Keratinocyte (primary cell): Measurements from ENCODE around the gene WTAP. TPM values are rescaled to one million over a fixed set of nuclear protein-coding genes. Genes with fewer than 3 reads are reported as not detected.

ENCODE experiments used
- DNase-seq: peaks from one replicate; pipeline ENCODE4 v3.0.0-alpha.2; 2011; ENCODE audit warnings: low read depth, missing footprints, low spot score
- FAIRE-seq: peaks from 2 replicates; lab custom pipeline; 2011; peaks lifted over from hg19 to GRCh38; lab: Jason Lieb, UNC
- H2AFZ ChIP-seq: 2 replicates; pipeline ENCODE4 v1.6.0; 2012; ENCODE audit warnings: low read length, control low read depth, inconsistent platforms; ENCODE audit not compliant: control insufficient read depth
- H3K27ac ChIP-seq: 2 replicates; pipeline ENCODE4 v1.5.1; 2011; ENCODE audit warnings: low read length; ENCODE audit not compliant: control insufficient read depth, insufficient read depth
- H3K27me3 ChIP-seq: 3 replicates; pipeline ENCODE4 v1.6.0; 2011; ENCODE audit warnings: low read length; ENCODE audit not compliant: control insufficient read depth, insufficient read depth; ENCODE audit errors: extremely low read depth
- H3K36me3 ChIP-seq, 2 experiments: 2 replicates in 1 of 2; 3 replicates in 1 of 2; pipeline ENCODE4 v1.5.1; 2011; ENCODE audit warnings: low read length in 2 of 2, mild to moderate bottlenecking in 1 of 2; ENCODE audit not compliant: control insufficient read depth in 2 of 2, insufficient read depth in 2 of 2; ENCODE audit errors: extremely low read depth in 1 of 2
- H3K4me1 ChIP-seq: 3 replicates; pipeline ENCODE4 v1.5.1; 2011; ENCODE audit warnings: low read length; ENCODE audit not compliant: control insufficient read depth, insufficient read depth; ENCODE audit errors: extremely low read depth
- H3K4me2 ChIP-seq: 3 replicates; pipeline ENCODE4 v1.6.0; 2011; ENCODE audit warnings: low read depth, low read length; ENCODE audit not compliant: control insufficient read depth, insufficient read depth; ENCODE audit errors: extremely low read depth
- H3K4me3 ChIP-seq, 3 experiments: fragments of 200-600 bp in 1 of 3; sonication (generic) in 1 of 3; 2 replicates in 2 of 3; 3 replicates in 1 of 3; pipeline ENCODE4 v1.5.1; 2011 to 2016; ENCODE audit warnings: low read length in 3 of 3, mild to moderate bottlenecking in 3 of 3, control low read depth in 2 of 3, inconsistent platforms in 1 of 3, low read depth in 1 of 3, mixed read lengths in 1 of 3, mixed run types in 1 of 3, moderate library complexity in 1 of 3; ENCODE audit not compliant: control insufficient read depth in 2 of 3, insufficient read depth in 2 of 3; ENCODE audit errors: extremely low read depth in 1 of 3
- H3K79me2 ChIP-seq: 2 replicates; pipeline ENCODE4 v1.6.0; 2012; ENCODE audit warnings: low read length; ENCODE audit not compliant: control insufficient read depth, insufficient read depth
- H3K9ac ChIP-seq: 3 replicates; pipeline ENCODE4 v1.6.0; 2011; ENCODE audit warnings: low read length; ENCODE audit not compliant: control insufficient read depth, insufficient read depth; ENCODE audit errors: extremely low read depth
- H3K9me1 ChIP-seq: 3 replicates; pipeline ENCODE4 v1.6.0; 2011; ENCODE audit warnings: low read length; ENCODE audit not compliant: control insufficient read depth, insufficient read depth; ENCODE audit errors: extremely low read depth
- H3K9me3 ChIP-seq: 2 replicates; pipeline ENCODE4 v1.5.1; 2012; ENCODE audit warnings: low read depth, low read length; ENCODE audit not compliant: control insufficient read depth
- H4K20me1 ChIP-seq: 3 replicates; pipeline ENCODE4 v1.6.0; 2011; ENCODE audit warnings: low read length; ENCODE audit not compliant: control insufficient read depth, insufficient read depth; ENCODE audit errors: extremely low read depth
- CTCF ChIP-seq, 3 experiments: IDR thresholded peaks in 1 of 3; conservative IDR thresholded peaks in 1 of 3; optimal IDR thresholded peaks in 1 of 3; 2 replicates in 2 of 3; 3 replicates in 1 of 3; pipeline versions ENCODE3 to v1.5.1; 2011; ENCODE audit warnings: low read length in 3 of 3, mild to moderate bottlenecking in 3 of 3, moderate library complexity in 2 of 3, control low read depth in 1 of 3, inconsistent platforms in 1 of 3; ENCODE audit not compliant: insufficient read depth in 2 of 3; ENCODE audit errors: extremely low read depth in 1 of 3
- EZH2 ChIP-seq: IDR thresholded peaks from one replicate; pipeline ENCODE4 v1.6.1; 2012; ENCODE audit warnings: inconsistent platforms, mild to moderate bottlenecking, low read length, moderate library complexity
- dilution Hi-C: fragments of 300-500 bp; cut with MboI; formaldehyde crosslinking; loops from one replicate; pipeline ENCODE4 v1.7.0; 2020; ENCODE audit warnings: low sequenced_read_pairs; ENCODE audit not compliant: extremely low pct_ligation_motif_present
- polyA plus RNA-seq, 5 experiments: library from polyadenylated mRNA; depleted of rRNA in 3 of 5; stranded (reverse) in 3 of 5; stranded (forward) in 1 of 5; unstranded in 1 of 5; fragments of >200 nt; gene quantifications; 1 replicate in 1 of 5; 2 replicates in 3 of 5; 3 replicates in 1 of 5; pipeline versions ENCODE4 v1.2.1 to v1.2.3, GENCODE V29; 2011 to 2012; ENCODE audit warnings: missing spikeins in 2 of 5, low read depth in 1 of 5, low replicate concordance in 1 of 5

WTAP gene
- polyA plus RNA-seq, 1 donor (not counting 4 experiments of a cell fraction or from before 2014, with no cell fraction given): 40.2 TPM

DNA sequence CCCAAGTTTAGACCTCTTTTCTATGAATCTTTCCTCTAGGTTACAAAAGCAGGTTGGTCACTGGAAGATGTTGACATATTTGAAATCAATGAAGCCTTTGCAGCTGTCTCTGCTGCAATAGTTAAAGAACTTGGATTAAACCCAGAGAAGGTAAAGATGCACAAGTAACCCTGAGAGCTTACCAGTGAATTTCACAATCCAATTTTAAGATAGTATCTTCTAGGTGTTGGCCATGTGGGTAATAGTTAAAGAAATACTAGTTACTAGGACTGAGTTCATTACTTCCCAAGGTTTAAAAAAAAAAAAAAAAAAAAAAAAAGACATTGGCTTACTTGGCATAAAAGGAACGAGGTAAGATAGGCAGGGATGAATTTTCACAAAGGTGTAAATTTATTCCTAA lies 50.8 kb downstream of the WTAP start:
- Histone ChIP-seq H3K27me3 (no peaks in the 10 kb centered on the region), H3K9me1 (no peaks in the 10 kb centered on the region), H3K36me3 (peaks cover 28 to 76% of the 10 kb centered on the region in 2 experiments), H3K4me1 (no peaks in the 10 kb centered on the region), H3K27ac (no peak overlapping the region), H4K20me1 (no peaks in the 10 kb centered on the region), H3K4me3 (no peak overlapping the region), H3K9me3 (no peaks in the 10 kb centered on the region), H3K4me2 (no peak overlapping the region), H3K79me2 (peaks cover 14% of the 10 kb centered on the region), H2AFZ (no peak overlapping the region), H3K9ac (no peak overlapping the region)
- TF ChIP-seq CTCF (optimal IDR thresholded peaks at IDR 0.05 in 1 of 3, IDR thresholded peaks at IDR 0.05 in 1 of 3, conservative IDR thresholded peaks at IDR 0.05 in 1 of 3; ENCODE audit: extremely low read depth in 1 of 3, insufficient read depth in 2 of 3, low read length in 3 of 3): no peak
- TF ChIP-seq EZH2: no peak
- dilution Hi-C loops: no loop called here
- FAIRE-seq (no peak), DNase-seq (no peak)

- dilution Hi-C loops: no loop called here
- Histone ChIP-seq H3K4me2 (no peak overlapping the region), H2AFZ (no peak overlapping the region), H3K4me1 (no peaks in the 10 kb centered on the region), H3K36me3 (peaks cover 30 to 80% of the 10 kb centered on the region in 2 experiments), H3K9me3 (no peaks in the 10 kb centered on the region), H3K27ac (no peak overlapping the region), H3K9me1 (no peaks in the 10 kb centered on the region), H3K79me2 (peaks cover 18% of the 10 kb centered on the region), H3K27me3 (no peaks in the 10 kb centered on the region), H3K4me3 (no peak overlapping the region), H4K20me1 (no peaks in the 10 kb centered on the region), H3K9ac (no peak overlapping the region)
- TF ChIP-seq EZH2 (no peak), CTCF (optimal IDR thresholded peaks at IDR 0.05 in 1 of 3, IDR thresholded peaks at IDR 0.05 in 1 of 3, conservative IDR thresholded peaks at IDR 0.05 in 1 of 3; ENCODE audit: extremely low read depth in 1 of 3, insufficient read depth in 2 of 3, low read length in 3 of 3) (no peak)
- FAIRE-seq (no peak), DNase-seq (no peak)
Observed at GRCh38 chr6:159778542-159779103, 51.3 kb downstream of the WTAP start.
